A549 (cell line): ENCODE data around the gene TBC1D20.

Experiments
- BCL3 ChIP-seq: fragments of >200 bp; sonication (Bioruptor Twin); formaldehyde crosslinking; IDR thresholded peaks from 3 replicates; pipeline ENCODE4 v1.6.1; 2016
- CEBPB ChIP-seq, 2 experiments: fragments of >200 bp in 1 of 2; sonication (Bioruptor Twin) in 1 of 2; formaldehyde crosslinking in 1 of 2; IDR thresholded peaks; 2 replicates each; pipeline ENCODE4 v1.6.1; 2012 to 2016
- CHD4 ChIP-seq: fragments of 200-600 bp; sonication (generic); IDR thresholded peaks from 2 replicates; pipeline ENCODE4 v1.6.1; 2016; ENCODE audit warnings: antibody characterized with exemption, mild to moderate bottlenecking, borderline replicate concordance
- EHMT2 ChIP-seq: fragments of 200-600 bp; sonication (generic); IDR thresholded peaks from 2 replicates; pipeline ENCODE4 v1.6.1; 2016; ENCODE audit warnings: antibody characterized with exemption, low read depth, mild to moderate bottlenecking, moderate library complexity
- FOXS1 ChIP-seq: fragments of 250-450 bp; sonication (Bioruptor Pico); IDR thresholded peaks from 2 replicates; pipeline ENCODE4 v1.5.0; 2020; ENCODE audit warnings: mild to moderate bottlenecking, moderate library complexity
- KDM1A ChIP-seq: fragments of 200-600 bp; sonication (generic); IDR thresholded peaks from 2 replicates; pipeline ENCODE4 v1.6.1; 2016; ENCODE audit warnings: low read depth, mild to moderate bottlenecking
- POLR2A ChIP-seq: IDR thresholded peaks from 2 replicates; pipeline ENCODE4 v1.6.1; 2012; ENCODE audit warnings: mild to moderate bottlenecking, low read length
- RAD21 ChIP-seq, 2 experiments: fragments of >200 bp in 1 of 2; sonication (Bioruptor Twin) in 1 of 2; formaldehyde crosslinking in 1 of 2; IDR thresholded peaks in 1 of 2; conservative IDR thresholded peaks in 1 of 2; 2 replicates in 1 of 2; 3 replicates in 1 of 2; pipeline ENCODE4 v1.6.1; 2012 to 2018; ENCODE audit warnings: inconsistent platforms in 1 of 2
- RFX5 ChIP-seq: fragments of 450-650 bp; IDR thresholded peaks from 2 replicates; pipeline ENCODE4 v1.7.1; 2014; ENCODE audit warnings: antibody characterized with exemption, mild to moderate bottlenecking, moderate library complexity
- TF ChIP-seq, protein P1 (sequence below): fragments of >200 bp; sonication (Bioruptor Twin); formaldehyde crosslinking; IDR thresholded peaks from 3 replicates; pipeline ENCODE4 v1.5.1; 2016
- TF ChIP-seq, protein P2 (sequence below): fragments of 200-600 bp; sonication (generic); IDR thresholded peaks from 2 replicates; pipeline ENCODE4 v1.6.1; 2016; ENCODE audit warnings: antibody characterized with exemption, mild to moderate bottlenecking, moderate library complexity

DNA sequence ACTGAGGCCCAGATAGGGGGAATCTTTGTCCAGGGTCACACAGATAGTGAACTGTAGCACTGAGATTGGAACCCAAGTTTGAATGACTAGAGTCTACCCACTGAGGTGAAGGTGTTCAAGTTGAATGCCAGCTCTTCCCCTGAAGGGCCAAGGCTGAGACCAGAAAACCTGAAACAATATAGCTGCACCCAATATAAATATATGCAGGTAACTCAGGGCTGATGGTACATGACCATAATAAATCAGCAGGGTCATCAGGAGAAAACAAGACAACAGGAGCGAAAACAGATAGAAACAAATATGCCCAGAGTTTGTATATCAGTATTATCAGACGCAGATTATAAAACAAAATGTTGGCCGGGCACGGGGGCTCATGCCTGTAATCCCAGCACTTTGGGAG, 58.2 kb downstream of the TBC1D20 start:
- TF ChIP-seq BCL3 (no peak), CEBPB (IDR thresholded peaks at IDR 0.05) (no peak), EHMT2 (no peak), RAD21 (conservative IDR thresholded peaks at IDR 0.05 in 1 of 2, IDR thresholded peaks at IDR 0.05 in 1 of 2) (no peak), FOXS1 (CRISPR knock-in tag) (no peak), RFX5 (no peak), POLR2A (no peak), CHD4 (no peak), KDM1A (no peak)
- TF ChIP-seq, protein P1, sequence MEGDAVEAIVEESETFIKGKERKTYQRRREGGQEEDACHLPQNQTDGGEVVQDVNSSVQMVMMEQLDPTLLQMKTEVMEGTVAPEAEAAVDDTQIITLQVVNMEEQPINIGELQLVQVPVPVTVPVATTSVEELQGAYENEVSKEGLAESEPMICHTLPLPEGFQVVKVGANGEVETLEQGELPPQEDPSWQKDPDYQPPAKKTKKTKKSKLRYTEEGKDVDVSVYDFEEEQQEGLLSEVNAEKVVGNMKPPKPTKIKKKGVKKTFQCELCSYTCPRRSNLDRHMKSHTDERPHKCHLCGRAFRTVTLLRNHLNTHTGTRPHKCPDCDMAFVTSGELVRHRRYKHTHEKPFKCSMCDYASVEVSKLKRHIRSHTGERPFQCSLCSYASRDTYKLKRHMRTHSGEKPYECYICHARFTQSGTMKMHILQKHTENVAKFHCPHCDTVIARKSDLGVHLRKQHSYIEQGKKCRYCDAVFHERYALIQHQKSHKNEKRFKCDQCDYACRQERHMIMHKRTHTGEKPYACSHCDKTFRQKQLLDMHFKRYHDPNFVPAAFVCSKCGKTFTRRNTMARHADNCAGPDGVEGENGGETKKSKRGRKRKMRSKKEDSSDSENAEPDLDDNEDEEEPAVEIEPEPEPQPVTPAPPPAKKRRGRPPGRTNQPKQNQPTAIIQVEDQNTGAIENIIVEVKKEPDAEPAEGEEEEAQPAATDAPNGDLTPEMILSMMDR, result no peak
- TF ChIP-seq, protein P2, sequence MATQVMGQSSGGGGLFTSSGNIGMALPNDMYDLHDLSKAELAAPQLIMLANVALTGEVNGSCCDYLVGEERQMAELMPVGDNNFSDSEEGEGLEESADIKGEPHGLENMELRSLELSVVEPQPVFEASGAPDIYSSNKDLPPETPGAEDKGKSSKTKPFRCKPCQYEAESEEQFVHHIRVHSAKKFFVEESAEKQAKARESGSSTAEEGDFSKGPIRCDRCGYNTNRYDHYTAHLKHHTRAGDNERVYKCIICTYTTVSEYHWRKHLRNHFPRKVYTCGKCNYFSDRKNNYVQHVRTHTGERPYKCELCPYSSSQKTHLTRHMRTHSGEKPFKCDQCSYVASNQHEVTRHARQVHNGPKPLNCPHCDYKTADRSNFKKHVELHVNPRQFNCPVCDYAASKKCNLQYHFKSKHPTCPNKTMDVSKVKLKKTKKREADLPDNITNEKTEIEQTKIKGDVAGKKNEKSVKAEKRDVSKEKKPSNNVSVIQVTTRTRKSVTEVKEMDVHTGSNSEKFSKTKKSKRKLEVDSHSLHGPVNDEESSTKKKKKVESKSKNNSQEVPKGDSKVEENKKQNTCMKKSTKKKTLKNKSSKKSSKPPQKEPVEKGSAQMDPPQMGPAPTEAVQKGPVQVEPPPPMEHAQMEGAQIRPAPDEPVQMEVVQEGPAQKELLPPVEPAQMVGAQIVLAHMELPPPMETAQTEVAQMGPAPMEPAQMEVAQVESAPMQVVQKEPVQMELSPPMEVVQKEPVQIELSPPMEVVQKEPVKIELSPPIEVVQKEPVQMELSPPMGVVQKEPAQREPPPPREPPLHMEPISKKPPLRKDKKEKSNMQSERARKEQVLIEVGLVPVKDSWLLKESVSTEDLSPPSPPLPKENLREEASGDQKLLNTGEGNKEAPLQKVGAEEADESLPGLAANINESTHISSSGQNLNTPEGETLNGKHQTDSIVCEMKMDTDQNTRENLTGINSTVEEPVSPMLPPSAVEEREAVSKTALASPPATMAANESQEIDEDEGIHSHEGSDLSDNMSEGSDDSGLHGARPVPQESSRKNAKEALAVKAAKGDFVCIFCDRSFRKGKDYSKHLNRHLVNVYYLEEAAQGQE, result no peak
